ENCODE data around the gene TNFSF8.

- TF ChIP-seq TSHZ2 (CRISPR knock-in tag; IDR thresholded peaks at IDR 0.05) (no peak), SNAI2 (CRISPR knock-in tag; IDR thresholded peaks at IDR 0.05) (no peak), ZNF70 (CRISPR knock-in tag; IDR thresholded peaks at IDR 0.05) (no peak)
These were observed 37.0 kb downstream of the TNFSF8 start for GRCh38 chr9:114893221-114894010.
